HepG2 (cell line): ENCODE measurements around the gene MEDAG. TPM values are rescaled to one million over a fixed set of nuclear protein-coding genes. Genes with fewer than 3 reads are reported as not detected.

Source experiments
- CEBPG ChIP-seq: IDR thresholded peaks from 2 replicates; pipeline ENCODE4 v1.6.1; 2016
- FOXP4 ChIP-seq: sonication (generic); formaldehyde crosslinking; IDR thresholded peaks from 2 replicates; pipeline ENCODE4 v1.4.0; 2020; ENCODE audit warnings: missing genetic modification reagents
- HMG20B ChIP-seq: conservative IDR thresholded peaks from 2 replicates; pipeline ENCODE4 v1.6.1; 2016; ENCODE audit warnings: missing genetic modification reagents, missing compliant biosample characterization
- MIER2 ChIP-seq: IDR thresholded peaks from 2 replicates; pipeline ENCODE4 v1.6.1; 2016; ENCODE audit warnings: missing biosample characterization, missing genetic modification reagents
- SETDB1 ChIP-seq: sonication (generic); formaldehyde crosslinking; IDR thresholded peaks from 2 replicates; pipeline ENCODE4 v1.5.1; 2020; ENCODE audit warnings: missing genetic modification reagents, mild to moderate bottlenecking, borderline replicate concordance
- XRCC5 ChIP-seq: fragments of 200-400 bp; formaldehyde crosslinking; optimal IDR thresholded peaks from 2 replicates; pipeline ENCODE3; 2017; ENCODE audit warnings: mild to moderate bottlenecking, low read length
- ZFP82 ChIP-seq: sonication (generic); formaldehyde crosslinking; IDR thresholded peaks from 2 replicates; pipeline ENCODE4 v1.5.1; 2020; ENCODE audit warnings: mild to moderate bottlenecking, missing genetic modification reagents, borderline replicate concordance
- ZNF292 ChIP-seq: sonication (generic); formaldehyde crosslinking; IDR thresholded peaks from 2 replicates; pipeline ENCODE4 v1.8.1; 2022; ENCODE audit warnings: mild to moderate bottlenecking, low read depth, missing genetic modification reagents, borderline replicate concordance
- ZNF772 ChIP-seq: sonication (generic); formaldehyde crosslinking; IDR thresholded peaks from 2 replicates; pipeline ENCODE4 v1.5.0; 2020; ENCODE audit warnings: mild to moderate bottlenecking, missing genetic modification reagents
- polyA plus RNA-seq, 8 experiments: library from polyadenylated mRNA; depleted of rRNA in 3 of 8; stranded (reverse) in 7 of 8; unstranded in 1 of 8; fragments of >200 nt; fragmentation: Illumina TruSeq in 4 of 8; extraction: Trizol in 4 of 8; gene quantifications; 2 replicates each; pipeline versions ENCODE4 v1.2.1 to v1.2.3, GENCODE V29; 2011 to 2016; ENCODE audit warnings: low read depth in 4 of 8, missing spikeins in 1 of 8, mixed read lengths in 1 of 8; ENCODE audit not compliant: insufficient read depth in 1 of 8
- total RNA-seq, 5 experiments: library from RNA; depleted of rRNA; stranded (reverse); fragments of >200 nt; fragmentation: Illumina TruSeq; extraction: Trizol; gene quantifications; 2 replicates each; pipeline ENCODE4 v1.2.3, GENCODE V29; 2016; ENCODE audit warnings: low read depth in 1 of 5
- TF ChIP-seq, protein P1 (sequence below): sonication (generic); formaldehyde crosslinking; IDR thresholded peaks from 2 replicates; pipeline ENCODE4 v1.9.0; 2021; ENCODE audit warnings: missing genetic modification reagents, mild to moderate bottlenecking, borderline replicate concordance
- TF ChIP-seq, protein P2 (sequence below): sonication (generic); formaldehyde crosslinking; IDR thresholded peaks from 2 replicates; pipeline ENCODE4 v1.9.0; 2022; ENCODE audit warnings: missing genetic modification reagents, mild to moderate bottlenecking, borderline replicate concordance

Gene MEDAG
- total and polyA plus RNA-seq, 2 of the 13 experiments (the other 11 are each of a cell fraction or from before 2014, with no cell fraction given), result not detected

- TF ChIP-seq, protein P1, sequence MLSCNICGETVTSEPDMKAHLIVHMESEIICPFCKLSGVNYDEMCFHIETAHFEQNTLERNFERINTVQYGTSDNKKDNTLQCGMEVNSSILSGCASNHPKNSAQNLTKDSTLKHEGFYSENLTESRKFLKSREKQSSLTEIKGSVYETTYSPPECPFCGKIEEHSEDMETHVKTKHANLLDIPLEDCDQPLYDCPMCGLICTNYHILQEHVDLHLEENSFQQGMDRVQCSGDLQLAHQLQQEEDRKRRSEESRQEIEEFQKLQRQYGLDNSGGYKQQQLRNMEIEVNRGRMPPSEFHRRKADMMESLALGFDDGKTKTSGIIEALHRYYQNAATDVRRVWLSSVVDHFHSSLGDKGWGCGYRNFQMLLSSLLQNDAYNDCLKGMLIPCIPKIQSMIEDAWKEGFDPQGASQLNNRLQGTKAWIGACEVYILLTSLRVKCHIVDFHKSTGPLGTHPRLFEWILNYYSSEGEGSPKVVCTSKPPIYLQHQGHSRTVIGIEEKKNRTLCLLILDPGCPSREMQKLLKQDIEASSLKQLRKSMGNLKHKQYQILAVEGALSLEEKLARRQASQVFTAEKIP (CRISPR knock-in tag), result no peak
- no peak for TF ChIP-seq SETDB1 (CRISPR knock-in tag)
- TF ChIP-seq MIER2 (CRISPR knock-in tag), result no peak
- TF ChIP-seq ZFP82, result no peak
- TF ChIP-seq ZNF292 (CRISPR knock-in tag), result no peak
- TF ChIP-seq, protein P2, sequence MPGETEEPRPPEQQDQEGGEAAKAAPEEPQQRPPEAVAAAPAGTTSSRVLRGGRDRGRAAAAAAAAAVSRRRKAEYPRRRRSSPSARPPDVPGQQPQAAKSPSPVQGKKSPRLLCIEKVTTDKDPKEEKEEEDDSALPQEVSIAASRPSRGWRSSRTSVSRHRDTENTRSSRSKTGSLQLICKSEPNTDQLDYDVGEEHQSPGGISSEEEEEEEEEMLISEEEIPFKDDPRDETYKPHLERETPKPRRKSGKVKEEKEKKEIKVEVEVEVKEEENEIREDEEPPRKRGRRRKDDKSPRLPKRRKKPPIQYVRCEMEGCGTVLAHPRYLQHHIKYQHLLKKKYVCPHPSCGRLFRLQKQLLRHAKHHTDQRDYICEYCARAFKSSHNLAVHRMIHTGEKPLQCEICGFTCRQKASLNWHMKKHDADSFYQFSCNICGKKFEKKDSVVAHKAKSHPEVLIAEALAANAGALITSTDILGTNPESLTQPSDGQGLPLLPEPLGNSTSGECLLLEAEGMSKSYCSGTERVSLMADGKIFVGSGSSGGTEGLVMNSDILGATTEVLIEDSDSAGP (CRISPR knock-in tag), result no peak
- TF ChIP-seq CEBPG (CRISPR knock-in tag), result no peak
- TF ChIP-seq FOXP4, result no peak
- no peak for TF ChIP-seq HMG20B (CRISPR knock-in tag)
- no peak for TF ChIP-seq XRCC5
- no peak for TF ChIP-seq ZNF772 (CRISPR knock-in tag)
- TF ChIP-seq, all 625 proteins: peak for 0
Observed at GRCh38 chr13:30889196-30889690, 16.8 kb upstream of the MEDAG start (continued).
